GM12878 (cell line): Measurements from ENCODE around the gene NFILZ. TPM values are rescaled to one million over a fixed set of nuclear protein-coding genes. Genes with fewer than 3 reads are reported as not detected.

Experiments
- ATAC-seq: fragments of 200-7000 bp; cut with Tn5 transposase; 3 replicates; pipeline ENCODE4 v1.9.1; 2020; ENCODE audit warnings: mild to moderate bottlenecking, moderate library complexity
- BruUV-seq: library from RNA; stranded (reverse); fragments of 400-500 nt; replicated peaks from 2 replicates; lab custom pipeline; 2021; lab: Mats Ljungman, UMichigan
- CTCF ChIA-PET: fragments of 300-600 bp; sonication (Branson Sonifier 250); formaldehyde crosslinking; extraction: SDS; loops from one replicate; lab custom pipeline; 2021; ENCODE audit warnings: inconsistent platforms; lab: Yijun Ruan, JAX
- POLR2A ChIA-PET: fragments of 350-600 bp; formaldehyde crosslinking; extraction: SDS; loops from one replicate; lab custom pipeline; 2021; ENCODE audit warnings: inconsistent platforms; lab: Charles Lee
- RAD21 ChIA-PET: fragments of 300-600 bp; sonication (Branson Sonifier 250); formaldehyde crosslinking; loops from one replicate; lab custom pipeline; 2023; ENCODE audit warnings: antibody characterized with exemption; ENCODE audit not compliant: unreplicated experiment; lab: Charles Lee
- SMC1A ChIA-PET: fragments of 300-600 bp; sonication (Branson Sonifier 250); formaldehyde crosslinking; loops from one replicate; lab custom pipeline; 2023; ENCODE audit not compliant: unreplicated experiment, uncharacterized antibody; lab: Charles Lee
- DNase-seq: peaks from one replicate; pipeline ENCODE4 v3.0.0-alpha.2; 2011; ENCODE audit warnings: low read depth, low spot score
- FAIRE-seq: peaks from 3 replicates; lab custom pipeline; 2011; peaks lifted over from hg19 to GRCh38; lab: Jason Lieb, UNC
- H2AFZ ChIP-seq: 2 replicates; pipeline ENCODE4 v1.6.0; 2011; ENCODE audit warnings: low read depth, low read length, control low read depth; ENCODE audit not compliant: control insufficient read depth
- H3K27ac ChIP-seq: 2 replicates; pipeline ENCODE4 v1.5.1; 2011; ENCODE audit warnings: control low read depth; ENCODE audit not compliant: control insufficient read depth, insufficient read depth
- H3K27me3 ChIP-seq, 2 experiments: replicated peaks in 1 of 2; 2 replicates each; pipeline versions ENCODE4 v1.6.0 to v1.6.1; 2011; ENCODE audit warnings: low read length in 1 of 2; ENCODE audit not compliant: control insufficient read depth in 2 of 2, insufficient read depth in 2 of 2
- H3K36me3 ChIP-seq, 2 experiments: 2 replicates each; pipeline ENCODE4 v1.5.1; 2011; ENCODE audit warnings: low read length in 1 of 2; ENCODE audit not compliant: control insufficient read depth in 2 of 2, insufficient read depth in 2 of 2
- H3K4me1 ChIP-seq: 2 replicates; pipeline ENCODE4 v1.6.1; 2011; ENCODE audit warnings: mild to moderate bottlenecking, low read length, moderate library complexity, mixed read lengths; ENCODE audit not compliant: control insufficient read depth, insufficient read depth
- H3K4me2 ChIP-seq: 2 replicates; pipeline ENCODE4 v1.6.0; 2011; ENCODE audit warnings: control low read depth; ENCODE audit not compliant: control insufficient read depth, insufficient read depth
- H3K4me3 ChIP-seq: fragments of 200-600 bp; sonication (generic); 2 replicates; pipeline ENCODE4 v1.5.1; 2016
- H3K79me2 ChIP-seq: 2 replicates; pipeline ENCODE4 v1.6.0; 2011; ENCODE audit warnings: low read length; ENCODE audit not compliant: control insufficient read depth, insufficient read depth
- H3K9ac ChIP-seq: 2 replicates; pipeline ENCODE4 v1.8.0; 2011; ENCODE audit warnings: low read length, control low read depth, mixed read lengths; ENCODE audit not compliant: control insufficient read depth, insufficient read depth
- H3K9me3 ChIP-seq: replicated peaks from 3 replicates; pipeline ENCODE4 v1.5.1; 2011; ENCODE audit warnings: mild to moderate bottlenecking, low read length; ENCODE audit not compliant: control insufficient read depth, insufficient read depth
- H4K20me1 ChIP-seq: 2 replicates; pipeline ENCODE4 v1.6.0; 2011; ENCODE audit not compliant: control insufficient read depth, insufficient read depth
- CHD4 ChIP-seq: fragments of 200-600 bp; sonication (generic); IDR thresholded peaks from 2 replicates; pipeline ENCODE4 v1.6.1; 2016; ENCODE audit warnings: mild to moderate bottlenecking
- CREB1 ChIP-seq: IDR thresholded peaks from 2 replicates; pipeline ENCODE4 v1.6.1; 2012; ENCODE audit warnings: low read depth, mild to moderate bottlenecking, inconsistent platforms
- IKZF1 ChIP-seq: fragments of 450-650 bp; conservative IDR thresholded peaks from 2 replicates; pipeline ENCODE4 v1.6.1; 2017; ENCODE audit warnings: antibody characterized with exemption, mild to moderate bottlenecking
- NBN ChIP-seq: fragments of 450-650 bp; IDR thresholded peaks from 2 replicates; pipeline ENCODE4 v1.6.1; 2016
- NR2C1 ChIP-seq: fragments of 450-650 bp; IDR thresholded peaks from 2 replicates; pipeline ENCODE4 v1.6.1; 2017; ENCODE audit warnings: antibody characterized with exemption, mild to moderate bottlenecking, moderate library complexity
- PAX5 ChIP-seq: IDR thresholded peaks from 2 replicates; pipeline ENCODE4 v1.6.1; 2011; ENCODE audit warnings: low read depth, low read length, borderline replicate concordance
- POLR2AphosphoS5 ChIP-seq: IDR thresholded peaks from 2 replicates; pipeline ENCODE4 v1.6.1; 2011; ENCODE audit warnings: mild to moderate bottlenecking, low read length, inconsistent platforms
- TCF12 ChIP-seq: IDR thresholded peaks from 2 replicates; pipeline ENCODE4 v1.6.1; 2011; ENCODE audit warnings: low read depth, mild to moderate bottlenecking, low read length
- YBX1 ChIP-seq: fragments of 450-650 bp; IDR thresholded peaks from 2 replicates; pipeline ENCODE4 v1.6.1; 2016; ENCODE audit warnings: antibody characterized with exemption
- ZBTB40 ChIP-seq: fragments of 450-650 bp; IDR thresholded peaks from 2 replicates; pipeline ENCODE4 v1.6.1; 2016; ENCODE audit warnings: mild to moderate bottlenecking, moderate library complexity, borderline replicate concordance
- ZNF217 ChIP-seq: fragments of 450-650 bp; IDR thresholded peaks from 2 replicates; pipeline ENCODE4 v1.6.1; 2017; ENCODE audit warnings: antibody characterized with exemption, mild to moderate bottlenecking
- WGBS: methylation state at CpG from one replicate; pipeline ENCODE4 v1.1.6; 2016; ENCODE audit warnings: low lambda C conversion rate; ENCODE audit not compliant: insufficient replicate concordance, insufficient coverage; ENCODE audit errors: missing lambda C conversion rate; 5-methylcytosine and 5-hydroxymethylcytosine counted together
- in situ Hi-C: fragments of 300-500 bp; cut with MboI; formaldehyde crosslinking; loops from 9 replicates; pipeline ENCODE4 v1.14.3; 2018; ENCODE audit warnings: mixed read lengths
- intact Hi-C: fragments of 100-400 bp; cut with micrococcal nuclease; formaldehyde crosslinking; loops from one replicate; pipeline ENCODE4 v1.14.2; 2022; ENCODE audit not compliant: unreplicated experiment
- polyA plus RNA-seq, 11 experiments: library from polyadenylated mRNA; depleted of rRNA in 4 of 11; unstranded in 6 of 11; stranded (reverse) in 5 of 11; fragments of >200 nt; fragmentation: Nextera tagmentation in 4 of 11; fragmentation: Illumina TruSeq in 1 of 11; extraction: Ambion mirVana in 4 of 11; extraction: Trizol in 1 of 11; gene quantifications; 1 replicate in 1 of 11; 2 replicates in 10 of 11; pipeline versions ENCODE4 v1.2.1 to v1.2.3, GENCODE V29; 2011 to 2016; ENCODE audit warnings: inconsistent platforms in 2 of 11, missing spikeins in 2 of 11, low read depth in 1 of 11
- total RNA-seq, 4 experiments: library from RNA; depleted of rRNA in 3 of 4; stranded (reverse); fragments of >200 nt in 3 of 4; fragmentation: Illumina TruSeq in 1 of 4; extraction: Trizol in 1 of 4; gene quantifications; 2 replicates each; pipeline versions ENCODE4 v1.2.1 to v1.2.3, GENCODE V29; 2013 to 2021

The NFILZ gene
- total and polyA plus RNA-seq, 10 of the 15 experiments (the other 5 are each of a cell fraction or from before 2014, with no cell fraction given): not detected

DNA sequence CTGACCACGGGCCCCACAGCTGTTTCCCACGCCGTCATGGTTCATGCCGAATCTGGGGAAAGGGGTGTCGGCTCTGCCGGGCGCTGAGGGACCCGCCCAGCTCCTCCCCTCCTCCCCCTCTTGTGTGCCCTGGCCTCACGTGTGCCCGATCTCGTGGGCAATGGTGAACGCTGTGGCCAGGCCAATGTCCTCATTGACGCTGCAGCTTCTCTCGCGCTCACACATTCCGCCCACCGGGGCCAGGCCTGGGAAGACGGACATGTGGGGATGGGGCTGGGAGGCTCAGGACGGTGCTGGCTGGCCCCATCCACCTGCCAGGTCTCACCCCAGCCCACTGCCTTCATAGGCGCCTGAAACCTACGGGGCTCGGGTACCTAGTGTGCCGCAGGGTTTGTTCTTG, 34.3 kb upstream of the NFILZ start:
- FAIRE-seq: no peak

DNA sequence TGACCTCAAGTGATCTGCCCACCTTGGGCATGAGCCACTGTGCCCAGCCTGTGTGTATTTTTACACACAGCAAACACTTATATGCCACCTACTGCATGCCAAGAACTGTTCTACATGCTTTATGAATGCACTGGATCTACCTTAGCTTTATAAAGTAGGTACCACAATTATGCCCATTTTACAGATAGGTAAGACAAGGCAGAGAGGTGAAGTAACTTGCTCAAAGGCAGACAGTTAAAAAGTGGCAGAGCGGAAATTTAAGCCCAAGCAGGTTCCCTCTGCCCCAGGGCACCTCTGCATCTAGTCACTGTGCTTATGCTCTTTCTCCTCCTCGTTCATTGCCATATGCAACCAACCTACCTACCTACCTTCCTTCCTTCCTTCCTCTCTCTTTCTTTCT, 30.4 kb upstream of the NFILZ start:
- intact Hi-C loops: no loop called here
- no peaks in the 10 kb centered on the region for H3K36me3 ChIP-seq
- no peak overlapping the region for H2AFZ ChIP-seq
- ATAC-seq: no peak
- H3K9ac ChIP-seq: no peak overlapping the region
- H3K79me2 ChIP-seq: no peaks in the 10 kb centered on the region
- H3K27ac ChIP-seq: no peak overlapping the region
- BruUV-seq: no TSS peak
- TF ChIP-seq YBX1 (no peak), IKZF1 (no peak), CREB1 (no peak), ZBTB40 (no peak), TCF12 (no peak), NBN (no peak), PAX5 (no peak)
- TF ChIP-seq, all 136 proteins: peak for 0
- ChIA-PET CTCF (no interaction called here), SMC1A (no interaction called here), RAD21 (no interaction called here), POLR2A (no interaction called here)
- in situ Hi-C loops: no loop called here
- H3K9me3 ChIP-seq: no peaks in the 10 kb centered on the region; the same call in 2 of the 3 replicates
- no peak for FAIRE-seq
- no peaks in the 10 kb centered on the region for H3K27me3 ChIP-seq
- H3K4me1 ChIP-seq: no peaks in the 10 kb centered on the region
- no peak overlapping the region for H3K4me3 ChIP-seq
- no peaks in the 10 kb centered on the region for H4K20me1 ChIP-seq
- no peak for DNase-seq
- H3K4me2 ChIP-seq: no peak overlapping the region
- 0% methylated on average over 2 of the region's 2 CpGs for WGBS

More for the DNA sequence above, 34.3 kb upstream of the NFILZ start:
- intact Hi-C loops: no loop called here
- no peak overlapping the region for H3K27ac ChIP-seq
- no peaks in the 10 kb centered on the region for H3K36me3 ChIP-seq
- no peak overlapping the region for H3K9ac ChIP-seq
- peaks cover 6% of the 10 kb centered on the region; the same call in 2 of the 3 replicates for H3K9me3 ChIP-seq
- WGBS: 42% methylated on average over 13 of the region's 23 CpGs
- no peaks in the 10 kb centered on the region for H3K27me3 ChIP-seq
- no peaks in the 10 kb centered on the region for H3K79me2 ChIP-seq
- CTCF ChIA-PET: no interaction called here
- SMC1A ChIA-PET: no interaction called here
- no peaks in the 10 kb centered on the region for H3K4me1 ChIP-seq
- H3K4me3 ChIP-seq: no peak overlapping the region
- in situ Hi-C loops: no loop called here
- DNase-seq (no peak), ATAC-seq (no peak)
- no peak overlapping the region for H2AFZ ChIP-seq
- no TSS peak for BruUV-seq
- no peak overlapping the region for H3K4me2 ChIP-seq
- no peaks in the 10 kb centered on the region for H4K20me1 ChIP-seq
- RAD21 ChIA-PET: interaction anchor here (0.7 kb wide), 1 partner anchor 15 kb away, joined by 5 read pairs; no protein-coding TSS in a partner anchor
- no peak for TF ChIP-seq CREB1
- no peak for TF ChIP-seq POLR2AphosphoS5
- no peak for TF ChIP-seq NR2C1
- TF ChIP-seq ZNF217: no peak
- TF ChIP-seq CHD4: no peak
- POLR2A ChIA-PET: no interaction called here
